Fibroblast of lung (primary cell): Measurements from ENCODE around the gene DLD. TPM values are rescaled to one million over a fixed set of nuclear protein-coding genes. Genes with fewer than 3 reads are reported as not detected.
A peak's percentile ranks its signal among the peaks of the same experiment; 100 is the strongest.

Experiments used
- DNase-seq, 2 donors: peaks; one replicate each; pipeline versions ENCODE4 v3.0.0 to v3.0.0-alpha.2; 2010; ENCODE audit warnings: low read depth in 2 of 2
- H2AFZ ChIP-seq: 2 replicates; pipeline ENCODE4 v1.5.1; 2012; ENCODE audit warnings: low read length, control low read depth, inconsistent platforms
- H3K27ac ChIP-seq: 2 replicates; pipeline ENCODE4 v1.5.1; 2011; ENCODE audit warnings: low read length, control low read depth; ENCODE audit not compliant: insufficient read depth
- H3K27me3 ChIP-seq: 2 replicates; pipeline ENCODE4 v1.5.1; 2011; ENCODE audit warnings: mild to moderate bottlenecking, low read length; ENCODE audit not compliant: control insufficient read depth, insufficient read depth
- H3K36me3 ChIP-seq: 2 replicates; pipeline ENCODE4 v1.5.1; 2011; ENCODE audit warnings: low read length; ENCODE audit not compliant: control insufficient read depth, insufficient read depth
- H3K4me1 ChIP-seq: 2 replicates; pipeline ENCODE4 v1.5.1; 2011; ENCODE audit warnings: low read length; ENCODE audit not compliant: control insufficient read depth, insufficient read depth; ENCODE audit errors: extremely low read depth
- H3K4me2 ChIP-seq: 2 replicates; pipeline ENCODE4 v1.5.1; 2011; ENCODE audit warnings: low read length, control low read depth; ENCODE audit not compliant: insufficient read depth; ENCODE audit errors: extremely low read depth
- H3K4me3 ChIP-seq, 4 experiments: fragments of 200-600 bp in 1 of 4; sonication (generic) in 1 of 4; replicated peaks in 1 of 4; 2 replicates each; pipeline ENCODE4 v1.5.1; 2011 to 2016; ENCODE audit warnings: low read length in 4 of 4, low read depth in 3 of 4, mild to moderate bottlenecking in 3 of 4, control low read depth in 2 of 4, inconsistent platforms in 1 of 4, mixed read lengths in 1 of 4; ENCODE audit not compliant: insufficient read depth in 1 of 4; ENCODE audit errors: control extremely low read depth in 1 of 4
- H3K79me2 ChIP-seq: 2 replicates; pipeline ENCODE4 v1.5.1; 2012; ENCODE audit warnings: mild to moderate bottlenecking, low read length, inconsistent platforms; ENCODE audit not compliant: control insufficient read depth, insufficient read depth
- H3K9ac ChIP-seq: 2 replicates; pipeline ENCODE4 v1.5.1; 2011; ENCODE audit warnings: mild to moderate bottlenecking, low read length, control low read depth; ENCODE audit not compliant: insufficient read depth
- H3K9me3 ChIP-seq: 2 replicates; pipeline ENCODE4 v1.5.1; 2012; ENCODE audit warnings: low read depth, low read length; ENCODE audit not compliant: control insufficient read depth, insufficient read depth
- H4K20me1 ChIP-seq: 2 replicates; pipeline ENCODE4 v1.5.1; 2011; ENCODE audit warnings: low read length; ENCODE audit not compliant: control insufficient read depth, insufficient read depth; ENCODE audit errors: extremely low read depth
- CTCF ChIP-seq, 2 donors: IDR thresholded peaks in 1 of 2; conservative IDR thresholded peaks in 1 of 2; 1 replicate in 1 of 2; 2 replicates in 1 of 2; pipeline ENCODE4 v1.5.1; 2011 to 2012; ENCODE audit warnings: low read length in 2 of 2, control low read depth in 1 of 2, inconsistent platforms in 1 of 2, low read depth in 1 of 2, mild to moderate bottlenecking in 1 of 2
- EZH2 ChIP-seq: IDR thresholded peaks from 2 replicates; pipeline ENCODE4 v1.5.1; 2012; ENCODE audit warnings: low read length, control low read depth, mild to moderate bottlenecking; ENCODE audit errors: missing control alignments
- polyA plus RNA-seq, 2 donors: library from polyadenylated mRNA; depleted of rRNA in 1 of 2; stranded (reverse) in 1 of 2; unstranded in 1 of 2; fragments of >200 nt; gene quantifications; 2 replicates each; pipeline ENCODE4 v1.2.1, GENCODE V29; 2011 to 2012; ENCODE audit warnings: missing spikeins in 1 of 2
- total RNA-seq: library from RNA; depleted of rRNA; stranded (reverse); fragments of >200 nt; gene quantifications from 2 replicates; pipeline ENCODE4 v1.2.1, GENCODE V29; 2014

Gene DLD
- total and polyA plus RNA-seq, 2 donors (not counting 1 experiment from before 2014, with no cell fraction given) = 48.6 to 160 TPM

- Histone ChIP-seq H3K4me2 (no peak overlapping the region), H3K36me3 (no peaks in the 10 kb centered on the region), H2AFZ (no peak overlapping the region), H3K4me3 (no peak overlapping the region), H3K9me3 (no peaks in the 10 kb centered on the region), H3K27ac (no peak overlapping the region), H4K20me1 (no peaks in the 10 kb centered on the region), H3K79me2 (no peaks in the 10 kb centered on the region), H3K4me1 (no peaks in the 10 kb centered on the region), H3K9ac (no peak overlapping the region), H3K27me3 (no peaks in the 10 kb centered on the region)
- no peak for TF ChIP-seq EZH2
- TF ChIP-seq CTCF (conservative IDR thresholded peaks at IDR 0.05 in 1 of 2, IDR thresholded peaks at IDR 0.05 in 1 of 2; ENCODE audit: low read depth in 1 of 2, low read length in 2 of 2) = no peak
- no peak for DNase-seq
These were observed 16.9 kb upstream of the DLD start for GRCh38 chr7:107874111-107874510.

- peak; percentile 53 to 69 for DNase-seq
- no peak overlapping the region for H3K27ac ChIP-seq
- no peak for TF ChIP-seq EZH2
- peak; percentile 64 to 74 for TF ChIP-seq CTCF (conservative IDR thresholded peaks at IDR 0.05 in 1 of 2, IDR thresholded peaks at IDR 0.05 in 1 of 2; ENCODE audit: low read depth in 1 of 2, low read length in 2 of 2)
- no peak overlapping the region for H2AFZ ChIP-seq
- H3K9ac ChIP-seq = no peak overlapping the region
- no peaks in the 10 kb centered on the region for H4K20me1 ChIP-seq
- H3K4me1 ChIP-seq = no peaks in the 10 kb centered on the region
- H3K27me3 ChIP-seq = no peaks in the 10 kb centered on the region
- no peak overlapping the region for H3K4me2 ChIP-seq
- no peaks in the 10 kb centered on the region for H3K36me3 ChIP-seq
- no peak overlapping the region for H3K4me3 ChIP-seq
- H3K79me2 ChIP-seq = no peaks in the 10 kb centered on the region
- H3K9me3 ChIP-seq = no peaks in the 10 kb centered on the region
These were observed 16.2 kb upstream of the DLD start for GRCh38 chr7:107874605-107875446.

GRCh38 chr7:107876916-107877315, 14.1 kb upstream of the DLD start:
- H2AFZ ChIP-seq = no peak overlapping the region
- no peaks in the 10 kb centered on the region for H3K79me2 ChIP-seq
- no peak overlapping the region for H3K27ac ChIP-seq
- H3K9me3 ChIP-seq = no peaks in the 10 kb centered on the region
- no peaks in the 10 kb centered on the region for H4K20me1 ChIP-seq
- no peaks in the 10 kb centered on the region for H3K4me1 ChIP-seq
- no peak for DNase-seq
- TF ChIP-seq CTCF (conservative IDR thresholded peaks at IDR 0.05 in 1 of 2, IDR thresholded peaks at IDR 0.05 in 1 of 2; ENCODE audit: low read depth in 1 of 2, low read length in 2 of 2) (no peak), EZH2 (no peak)
- H3K27me3 ChIP-seq = no peaks in the 10 kb centered on the region
- H3K9ac ChIP-seq = no peak overlapping the region
- no peaks in the 10 kb centered on the region for H3K36me3 ChIP-seq
- no peak overlapping the region for H3K4me3 ChIP-seq
- H3K4me2 ChIP-seq = no peak overlapping the region
